Neutrophil (primary cell): ENCODE measurements around the gene COL7A1.

ENCODE experiments used
- H3K27ac ChIP-seq: fragments of 200-600 bp; sonication (generic); 2 replicates; pipeline ENCODE4 v1.5.1; 2016; ENCODE audit warnings: mild to moderate bottlenecking, moderate library complexity
- H3K27me3 ChIP-seq: fragments of 200-600 bp; sonication (generic); 2 replicates; pipeline ENCODE4 v1.6.0; 2016; ENCODE audit warnings: mild to moderate bottlenecking
- H3K36me3 ChIP-seq: fragments of 200-600 bp; sonication (generic); 2 replicates; pipeline ENCODE4 v1.5.1; 2017
- H3K4me1 ChIP-seq, 2 experiments: fragments of 200-600 bp in 1 of 2; sonication (generic) in 1 of 2; 1 replicate in 1 of 2; 2 replicates in 1 of 2; pipeline versions ENCODE4 v1.5.1 to v1.6.1; 2013 to 2016; ENCODE audit warnings: low read depth in 1 of 2, low read length in 1 of 2, mild to moderate bottlenecking in 1 of 2, moderate library complexity in 1 of 2; ENCODE audit not compliant: control insufficient read depth in 1 of 2, insufficient read depth in 1 of 2
- H3K4me3 ChIP-seq, 2 experiments: fragments of 200-600 bp in 1 of 2; sonication (generic) in 1 of 2; 1 replicate in 1 of 2; 2 replicates in 1 of 2; pipeline ENCODE4 v1.5.1; 2013 to 2016; ENCODE audit warnings: low read depth in 1 of 2, low read length in 1 of 2, mild to moderate bottlenecking in 1 of 2, moderate library complexity in 1 of 2
- H3K9me3 ChIP-seq: fragments of 200-600 bp; sonication (generic); 2 replicates; pipeline ENCODE4 v1.5.1; 2016
- TF ChIP-seq, protein P1 (sequence below): fragments of 200-600 bp; sonication (generic); IDR thresholded peaks from 2 replicates; pipeline ENCODE4 v1.5.1; 2016; ENCODE audit warnings: antibody characterized with exemption

COL7A1 gene

DNA sequence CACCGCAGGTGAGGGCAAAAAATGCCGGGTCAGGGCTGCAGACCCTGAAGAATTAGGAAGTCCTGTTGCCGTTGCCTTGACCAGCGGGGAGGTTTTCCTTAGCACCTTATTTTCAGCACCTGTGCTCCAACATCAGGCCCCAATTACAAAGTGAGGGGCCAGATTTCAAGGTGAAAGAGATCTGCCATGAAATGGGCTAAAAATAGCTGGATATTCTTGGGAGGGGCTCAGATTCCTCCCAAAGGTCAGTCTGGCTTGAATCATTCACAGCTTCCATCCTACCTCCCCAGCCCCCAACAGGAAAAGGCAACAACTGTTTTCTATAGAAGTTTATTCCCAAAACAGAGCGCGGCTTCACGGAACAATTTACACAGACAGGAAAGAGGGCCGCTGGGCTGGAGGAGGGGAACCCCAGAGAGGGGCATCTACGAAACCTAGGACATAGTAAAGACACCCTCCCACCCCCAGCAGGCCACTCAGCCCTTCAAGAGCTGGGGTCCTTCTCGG, 41.1 kb upstream of the COL7A1 start:
- TF ChIP-seq, protein P1, sequence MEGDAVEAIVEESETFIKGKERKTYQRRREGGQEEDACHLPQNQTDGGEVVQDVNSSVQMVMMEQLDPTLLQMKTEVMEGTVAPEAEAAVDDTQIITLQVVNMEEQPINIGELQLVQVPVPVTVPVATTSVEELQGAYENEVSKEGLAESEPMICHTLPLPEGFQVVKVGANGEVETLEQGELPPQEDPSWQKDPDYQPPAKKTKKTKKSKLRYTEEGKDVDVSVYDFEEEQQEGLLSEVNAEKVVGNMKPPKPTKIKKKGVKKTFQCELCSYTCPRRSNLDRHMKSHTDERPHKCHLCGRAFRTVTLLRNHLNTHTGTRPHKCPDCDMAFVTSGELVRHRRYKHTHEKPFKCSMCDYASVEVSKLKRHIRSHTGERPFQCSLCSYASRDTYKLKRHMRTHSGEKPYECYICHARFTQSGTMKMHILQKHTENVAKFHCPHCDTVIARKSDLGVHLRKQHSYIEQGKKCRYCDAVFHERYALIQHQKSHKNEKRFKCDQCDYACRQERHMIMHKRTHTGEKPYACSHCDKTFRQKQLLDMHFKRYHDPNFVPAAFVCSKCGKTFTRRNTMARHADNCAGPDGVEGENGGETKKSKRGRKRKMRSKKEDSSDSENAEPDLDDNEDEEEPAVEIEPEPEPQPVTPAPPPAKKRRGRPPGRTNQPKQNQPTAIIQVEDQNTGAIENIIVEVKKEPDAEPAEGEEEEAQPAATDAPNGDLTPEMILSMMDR = no peak
- H3K4me3 ChIP-seq = peak overlapping the region; percentile 87 to 89
- peaks cover 33 to 36% of the 10 kb centered on the region in 2 experiments for H3K4me1 ChIP-seq
- peak overlapping the region; percentile 67 for H3K27ac ChIP-seq
- H3K36me3 ChIP-seq = peaks cover 24% of the 10 kb centered on the region
- no peaks in the 10 kb centered on the region for H3K9me3 ChIP-seq
- no peaks in the 10 kb centered on the region for H3K27me3 ChIP-seq

DNA sequence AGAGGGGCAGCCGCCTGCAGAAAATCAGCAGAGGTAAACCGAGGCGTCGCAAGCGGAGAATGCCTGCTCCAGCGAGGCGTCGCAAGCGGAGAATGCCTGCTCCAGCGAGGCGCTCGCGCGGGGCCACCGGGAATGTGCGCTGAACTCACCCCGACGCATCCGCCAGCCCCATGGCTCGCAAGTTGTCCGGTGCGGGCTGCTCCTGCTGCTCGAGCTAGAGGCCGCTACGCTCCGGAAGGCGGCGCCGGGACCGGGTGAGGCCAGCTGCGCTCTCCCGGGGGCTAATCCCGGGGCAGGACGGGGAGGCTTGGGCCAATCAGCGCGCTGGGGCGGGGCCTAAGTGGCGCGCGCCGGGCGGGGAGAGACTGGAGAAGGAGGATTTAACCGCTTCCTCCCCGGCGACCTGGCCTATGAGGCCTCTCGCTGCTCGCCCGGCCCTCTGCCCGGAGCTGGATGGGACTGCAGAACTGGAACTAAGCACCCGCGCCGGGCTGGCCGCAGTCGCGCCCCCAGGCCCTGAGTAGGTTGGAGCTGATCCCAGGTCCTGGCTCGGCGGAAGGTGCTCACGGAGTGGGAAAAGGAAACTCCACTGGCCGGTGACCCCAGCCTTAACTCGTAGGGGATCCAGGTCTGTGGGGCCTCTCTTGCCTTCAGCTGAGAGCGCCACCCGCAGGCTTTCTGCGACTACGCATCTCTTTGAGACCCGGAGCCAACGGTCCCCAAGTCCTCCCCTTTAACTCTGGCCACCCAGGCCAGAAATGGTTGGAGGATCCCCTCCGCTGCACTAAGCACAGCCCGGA, 40.3 kb upstream of the COL7A1 start, which contains the start of gene SLC26A6:
Gene SLC26A6, minus strand, starts transcription at position 240 of the 800 bp plus-strand sequence. Its CDS starts 68 bp downstream, at position 172.
- H3K4me3 ChIP-seq = peak within 1 kb of the TSS; percentile 87 to 89
- TF ChIP-seq, protein P1 = peak; percentile 62
- H3K36me3 ChIP-seq = peaks cover 32% of the 10 kb centered on the region
- H3K9me3 ChIP-seq = no peaks in the 10 kb centered on the region
- peak within 1 kb of the TSS; percentile 67 for H3K27ac ChIP-seq
- peaks cover 33 to 36% of the 10 kb centered on the region in 2 experiments for H3K4me1 ChIP-seq
- H3K27me3 ChIP-seq = no peaks in the 10 kb centered on the region

DNA sequence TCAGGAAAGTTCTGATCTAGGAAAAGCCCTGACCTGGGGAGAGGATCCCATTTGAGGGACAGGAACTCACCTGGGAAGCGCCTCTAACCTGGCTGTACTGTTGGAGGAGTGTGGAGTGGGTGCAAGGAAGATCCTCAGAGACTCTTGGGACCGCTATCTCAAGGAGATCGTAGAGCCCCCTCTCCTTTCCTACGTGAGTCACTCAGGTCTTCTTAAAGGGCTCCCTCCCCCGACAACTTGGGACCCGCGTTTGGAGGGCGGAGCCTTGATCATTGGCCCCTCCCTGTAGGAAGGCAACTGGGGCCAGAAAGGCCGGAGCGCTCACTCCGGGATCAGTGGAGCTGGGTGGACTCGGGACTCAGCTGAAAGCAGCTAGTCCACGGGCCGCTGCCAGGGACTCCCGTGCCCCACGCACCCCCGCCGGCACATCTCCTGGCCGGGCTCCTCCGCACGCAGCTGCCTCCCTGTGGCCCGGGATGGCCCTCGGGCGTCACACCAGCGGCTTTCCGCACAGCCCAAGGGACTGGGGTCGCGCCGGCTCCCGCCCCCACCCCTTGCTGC, 39.6 kb upstream of the COL7A1 start:
- H3K27ac ChIP-seq = peak overlapping the region; percentile 67

DNA sequence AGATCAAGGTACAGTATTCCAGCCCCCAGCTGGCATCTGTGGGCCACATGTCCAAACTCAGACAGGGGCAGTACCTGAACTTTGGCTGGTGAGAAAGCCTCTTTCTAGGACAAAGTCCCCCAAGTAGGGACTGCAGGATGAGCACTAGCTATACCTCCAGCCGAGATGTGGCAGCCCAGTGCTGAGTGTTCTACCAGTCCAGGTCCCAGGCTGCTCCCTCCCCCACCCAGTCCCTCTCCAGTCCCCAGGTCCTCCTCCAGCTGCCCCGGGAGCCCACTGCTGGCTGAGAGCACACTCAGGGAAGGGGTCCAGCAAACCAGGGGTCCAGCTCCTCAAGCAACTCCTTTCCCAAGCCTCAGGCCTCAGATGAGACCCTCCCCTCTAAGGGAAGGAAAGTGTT, 38.6 kb upstream of the COL7A1 start:
- Histone ChIP-seq H3K36me3 (peaks cover 48% of the 10 kb centered on the region), H3K27me3 (no peaks in the 10 kb centered on the region), H3K4me3 (no peak overlapping the region), H3K9me3 (no peaks in the 10 kb centered on the region), H3K4me1 (peaks cover 33 to 36% of the 10 kb centered on the region in 2 experiments), H3K27ac (no peak overlapping the region)
- TF ChIP-seq, protein P1 = no peak

More for the DNA sequence above, 39.6 kb upstream of the COL7A1 start:
- Histone ChIP-seq H3K4me1 (peaks cover 33 to 36% of the 10 kb centered on the region in 2 experiments), H3K4me3 (peak overlapping the region; percentile 87 to 89), H3K36me3 (peaks cover 38% of the 10 kb centered on the region), H3K9me3 (no peaks in the 10 kb centered on the region), H3K27me3 (no peaks in the 10 kb centered on the region)
- TF ChIP-seq, protein P1 = no peak

DNA sequence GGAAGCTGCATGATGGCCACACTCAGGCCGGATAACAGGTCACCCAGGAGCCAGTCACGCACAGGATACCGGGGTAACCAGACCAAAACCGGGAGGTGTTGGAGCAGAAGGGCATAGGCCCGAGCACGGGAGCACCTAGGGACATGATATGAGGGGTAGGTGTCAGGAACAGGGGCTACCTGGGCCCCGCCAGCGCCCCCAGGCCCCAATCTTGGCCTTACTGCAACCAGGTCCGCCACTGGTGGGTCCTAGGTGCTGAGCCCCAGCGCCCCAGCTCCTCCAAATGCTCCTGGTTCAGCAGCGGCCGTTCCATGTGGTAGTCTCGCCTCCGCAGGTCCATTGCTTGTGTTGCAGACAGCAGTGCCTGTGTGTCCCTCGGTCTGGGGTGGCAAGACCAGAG, 38.1 kb upstream of the COL7A1 start:
- H3K27ac ChIP-seq = no peak overlapping the region
- H3K27me3 ChIP-seq = no peaks in the 10 kb centered on the region
- TF ChIP-seq, protein P1 = no peak
- peaks cover 33 to 36% of the 10 kb centered on the region in 2 experiments for H3K4me1 ChIP-seq
- H3K9me3 ChIP-seq = no peaks in the 10 kb centered on the region
- H3K4me3 ChIP-seq = no peak overlapping the region
- H3K36me3 ChIP-seq = peaks cover 53% of the 10 kb centered on the region
